OCI-LY3 (cell line): ENCODE results near the gene PUS10.

Source experiments
- H2AFZ ChIP-seq: fragments of 200-600, 300-600 bp; shearing (Covaris generic); 2 replicates; pipeline ENCODE4 v1.6.0; 2014; ENCODE audit warnings: antibody characterized with exemption, low read depth, low read length
- H3K27ac ChIP-seq: fragments of 200-600, 300-600 bp; sonication (generic); 2 replicates; pipeline ENCODE4 v1.5.1; 2014; ENCODE audit warnings: mild to moderate bottlenecking, low read length, moderate library complexity, mixed read lengths
- H3K27me3 ChIP-seq: fragments of 200-600, 300-600 bp; sonication (generic); 2 replicates; pipeline ENCODE4 v1.6.1; 2014; ENCODE audit warnings: low read depth, low read length, mixed read lengths
- H3K36me3 ChIP-seq: fragments of 200-600, 300-600 bp; sonication (generic); replicated peaks from 2 replicates; pipeline ENCODE3; 2014; ENCODE audit warnings: low read depth, low read length, mixed read lengths
- H3K4me1 ChIP-seq: fragments of 300-600, 200-600 bp; sonication (generic); 2 replicates; pipeline ENCODE4 v1.6.1; 2014; ENCODE audit warnings: low read length, mixed read lengths
- H3K4me2 ChIP-seq: fragments of 200-600, 300-600 bp; sonication (generic); 2 replicates; pipeline ENCODE4 v1.6.1; 2014; ENCODE audit warnings: low read length, mixed read lengths
- H3K4me3 ChIP-seq: fragments of 300-600, 200-600 bp; sonication (generic); 2 replicates; pipeline ENCODE4 v1.5.1; 2014; ENCODE audit warnings: antibody characterized with exemption, mild to moderate bottlenecking, low read length, moderate library complexity
- H3K79me2 ChIP-seq: fragments of 300-600, 200-600 bp; shearing (Covaris generic); 2 replicates; pipeline ENCODE4 v1.6.1; 2014; ENCODE audit warnings: mild to moderate bottlenecking, low read length, mixed read lengths
- H3K9ac ChIP-seq: fragments of 300-600, 200-600 bp; shearing (Covaris generic); 2 replicates; pipeline ENCODE4 v1.6.0; 2014; ENCODE audit warnings: mild to moderate bottlenecking, low read length, moderate library complexity
- H3K9me3 ChIP-seq: fragments of 200-600, 300-600 bp; shearing (Covaris generic); 2 replicates; pipeline ENCODE4 v1.6.1; 2014; ENCODE audit warnings: low read length, mixed read lengths; ENCODE audit not compliant: insufficient read depth
- H4K20me1 ChIP-seq: fragments of 200-600, 300-600 bp; sonication (generic); 2 replicates; pipeline ENCODE4 v1.6.1; 2016; ENCODE audit warnings: low read length, mixed read lengths; ENCODE audit not compliant: insufficient read depth
- EZH2phosphoT487 ChIP-seq: fragments of 200-600 bp; shearing (Covaris generic); IDR thresholded peaks from 2 replicates; pipeline ENCODE4 v1.6.1; 2018; ENCODE audit warnings: antibody characterized with exemption, mixed run types, low read depth
- TF ChIP-seq, protein P1 (sequence below): fragments of 200-600, 300-600 bp; sonication (generic); IDR thresholded peaks from 2 replicates; pipeline ENCODE4 v1.5.1; 2014; ENCODE audit warnings: antibody characterized with exemption, low read length, low read depth

Gene PUS10

DNA sequence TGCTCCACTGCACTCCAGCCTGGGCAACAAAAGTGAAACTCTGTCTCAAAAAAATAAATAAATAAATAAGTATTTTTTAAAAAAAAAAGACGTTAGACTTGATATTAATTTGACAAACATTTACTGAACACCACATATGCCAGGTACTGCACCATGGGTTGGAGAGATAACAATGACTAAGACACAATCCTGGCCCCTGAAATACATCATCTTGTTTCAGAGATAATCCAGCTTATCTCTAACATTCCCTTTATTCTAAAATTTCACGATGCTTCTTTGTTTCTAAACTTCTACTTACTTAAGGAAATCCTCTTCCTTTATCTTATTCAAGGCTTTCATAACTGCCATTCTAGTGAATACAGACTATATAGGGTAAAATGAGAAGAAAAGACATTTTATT lies 55.5 kb downstream of the PUS10 start:
- Histone ChIP-seq H3K4me2 (no peak overlapping the region), H3K27ac (no peak overlapping the region), H4K20me1 (no peaks in the 10 kb centered on the region), H3K4me3 (no peak overlapping the region), H3K79me2 (no peaks in the 10 kb centered on the region), H3K27me3 (peaks cover 12% of the 10 kb centered on the region), H3K9me3 (no peaks in the 10 kb centered on the region), H2AFZ (no peak overlapping the region), H3K4me1 (peaks cover 12% of the 10 kb centered on the region), H3K36me3 (no peaks in the 10 kb centered on the region), H3K9ac (no peak overlapping the region)
- TF ChIP-seq EZH2phosphoT487: no peak
- TF ChIP-seq, protein P1, sequence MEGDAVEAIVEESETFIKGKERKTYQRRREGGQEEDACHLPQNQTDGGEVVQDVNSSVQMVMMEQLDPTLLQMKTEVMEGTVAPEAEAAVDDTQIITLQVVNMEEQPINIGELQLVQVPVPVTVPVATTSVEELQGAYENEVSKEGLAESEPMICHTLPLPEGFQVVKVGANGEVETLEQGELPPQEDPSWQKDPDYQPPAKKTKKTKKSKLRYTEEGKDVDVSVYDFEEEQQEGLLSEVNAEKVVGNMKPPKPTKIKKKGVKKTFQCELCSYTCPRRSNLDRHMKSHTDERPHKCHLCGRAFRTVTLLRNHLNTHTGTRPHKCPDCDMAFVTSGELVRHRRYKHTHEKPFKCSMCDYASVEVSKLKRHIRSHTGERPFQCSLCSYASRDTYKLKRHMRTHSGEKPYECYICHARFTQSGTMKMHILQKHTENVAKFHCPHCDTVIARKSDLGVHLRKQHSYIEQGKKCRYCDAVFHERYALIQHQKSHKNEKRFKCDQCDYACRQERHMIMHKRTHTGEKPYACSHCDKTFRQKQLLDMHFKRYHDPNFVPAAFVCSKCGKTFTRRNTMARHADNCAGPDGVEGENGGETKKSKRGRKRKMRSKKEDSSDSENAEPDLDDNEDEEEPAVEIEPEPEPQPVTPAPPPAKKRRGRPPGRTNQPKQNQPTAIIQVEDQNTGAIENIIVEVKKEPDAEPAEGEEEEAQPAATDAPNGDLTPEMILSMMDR: no peak

DNA sequence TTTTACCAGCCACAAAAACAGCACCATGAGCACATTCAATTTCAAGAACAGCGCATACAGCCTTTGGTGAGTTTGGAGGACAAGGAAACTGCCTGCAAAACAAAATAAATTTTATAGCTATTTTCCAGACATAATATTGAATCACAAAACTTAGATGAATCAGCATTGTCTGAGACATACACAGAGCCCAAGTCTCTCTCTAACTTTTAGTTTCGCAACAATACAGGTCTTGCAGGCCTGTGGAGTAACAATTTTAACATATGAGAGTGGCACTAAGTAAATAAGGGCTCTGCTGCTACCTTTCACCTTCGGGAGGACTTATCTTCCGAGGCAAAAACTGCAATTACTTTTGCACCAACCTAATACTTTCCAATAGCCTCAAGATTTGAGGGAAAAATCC lies 56.6 kb downstream of the PUS10 start:
- no peaks in the 10 kb centered on the region for H3K36me3 ChIP-seq
- H3K27me3 ChIP-seq: 0 out of 2 replicates have a peak, but pooled peaks cover 9% of the 10 kb centered on the region
- no peak overlapping the region for H3K9ac ChIP-seq
- no peak overlapping the region for H2AFZ ChIP-seq
- no peaks in the 10 kb centered on the region for H3K9me3 ChIP-seq
- no peak overlapping the region for H3K4me3 ChIP-seq
- H3K4me1 ChIP-seq: peaks cover 5% of the 10 kb centered on the region
- no peaks in the 10 kb centered on the region for H4K20me1 ChIP-seq
- no peak overlapping the region for H3K4me2 ChIP-seq
- TF ChIP-seq EZH2phosphoT487: no peak
- TF ChIP-seq, protein P1: no peak
- H3K79me2 ChIP-seq: no peaks in the 10 kb centered on the region
- no peak overlapping the region for H3K27ac ChIP-seq

DNA sequence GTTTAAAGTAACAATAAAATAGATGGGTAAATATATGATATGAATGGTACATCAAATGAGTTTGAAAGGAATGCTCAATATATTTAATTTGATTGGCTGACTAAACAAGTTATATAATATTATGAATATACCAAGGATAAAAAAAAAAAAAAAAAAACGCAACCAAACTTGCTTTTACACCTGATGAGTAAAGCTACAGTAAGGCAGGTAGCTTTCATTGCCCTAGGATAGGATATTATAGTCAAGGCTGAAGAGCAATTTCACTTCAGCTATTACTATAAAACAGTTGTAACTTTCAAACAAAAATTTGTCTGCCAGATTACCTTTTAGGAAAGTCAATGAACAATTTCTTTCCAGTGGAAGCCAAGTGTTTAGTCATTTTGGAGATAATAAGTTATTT lies 57.3 kb downstream of the PUS10 start:
- no peak overlapping the region for H3K4me2 ChIP-seq
- no peaks in the 10 kb centered on the region; the same call in 1 of the 2 replicates for H4K20me1 ChIP-seq
- H3K9ac ChIP-seq: no peak overlapping the region
- no peak overlapping the region for H3K27ac ChIP-seq
- no peaks in the 10 kb centered on the region for H3K9me3 ChIP-seq
- no peak overlapping the region for H2AFZ ChIP-seq
- no peak overlapping the region for H3K4me3 ChIP-seq
- H3K27me3 ChIP-seq: 0 out of 2 replicates have a peak, but pooled peaks cover 9% of the 10 kb centered on the region
- no peaks in the 10 kb centered on the region for H3K79me2 ChIP-seq
- no peaks in the 10 kb centered on the region for H3K4me1 ChIP-seq
- H3K36me3 ChIP-seq: no peaks in the 10 kb centered on the region
- no peak for TF ChIP-seq EZH2phosphoT487
- TF ChIP-seq, protein P1: no peak

DNA sequence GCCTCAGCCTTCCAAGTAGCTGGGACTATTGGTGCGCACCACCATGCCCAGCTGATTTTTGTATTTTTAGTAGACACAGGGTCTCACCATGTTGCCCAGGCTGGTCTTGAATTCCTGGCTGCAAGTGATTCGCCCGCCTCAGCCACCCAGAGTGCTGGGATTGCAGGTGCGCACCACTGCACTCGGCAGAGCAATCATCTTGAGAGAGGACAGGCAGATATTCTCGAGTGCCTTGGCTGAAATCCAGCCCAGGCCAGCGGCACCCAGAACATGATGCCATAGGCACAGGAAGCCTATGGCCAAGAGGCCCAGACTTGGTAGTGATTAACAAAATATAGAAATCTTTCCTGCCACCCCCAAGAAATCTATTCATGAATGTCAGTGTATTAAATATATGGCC lies 58.6 kb downstream of the PUS10 start:
- Histone ChIP-seq H3K9ac (no peak overlapping the region), H2AFZ (no peak overlapping the region), H3K27ac (no peak overlapping the region), H3K36me3 (no peaks in the 10 kb centered on the region), H3K79me2 (no peaks in the 10 kb centered on the region), H3K9me3 (no peaks in the 10 kb centered on the region), H3K4me1 (no peaks in the 10 kb centered on the region), H3K27me3 (no peaks in the 10 kb centered on the region), H4K20me1 (no peaks in the 10 kb centered on the region; the same call in 1 of the 2 replicates), H3K4me3 (no peak overlapping the region), H3K4me2 (no peak overlapping the region)
- no peak for TF ChIP-seq EZH2phosphoT487
- TF ChIP-seq, protein P1: no peak
